GM21737 (cell line): ENCODE data around the gene ATP13A2.

Experiments
- ATAC-seq: cut with Tn5 transposase; IDR thresholded peaks from one replicate; pipeline ENCODE4 v1.9.1; 2021; ENCODE audit warnings: mild to moderate bottlenecking, moderate library complexity; ENCODE audit not compliant: unreplicated experiment

The ATP13A2 gene

GRCh38 chr1:17030206-17030605 is 18.5 kb upstream of the ATP13A2 start:
- no peak for ATAC-seq

GRCh38 chr1:17028662-17029188 is 17.0 kb upstream of the ATP13A2 start:
- ATAC-seq: no peak

- ATAC-seq: no peak
Measured at GRCh38 chr1:17027900-17028299, 16.2 kb upstream of the ATP13A2 start.

DNA sequence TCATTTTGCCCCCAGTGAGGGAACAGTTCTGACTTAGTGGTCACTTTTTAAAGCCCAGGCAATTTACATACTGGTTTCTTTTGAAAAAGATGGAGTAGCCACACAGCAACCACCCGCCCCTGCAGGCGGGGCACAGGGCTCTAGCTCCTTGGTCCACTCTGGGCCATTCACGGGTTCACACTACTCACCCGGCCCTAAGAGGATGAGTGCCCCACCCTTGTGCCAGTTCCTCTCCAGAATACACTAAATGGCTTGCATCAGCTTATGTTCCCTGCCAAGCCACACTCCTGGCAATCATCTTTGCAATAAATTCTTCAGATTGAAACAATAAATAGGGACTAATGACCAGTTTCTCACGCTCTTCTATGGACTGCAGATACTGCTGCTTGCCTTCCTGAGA is 15.7 kb upstream of the ATP13A2 start:
- ATAC-seq: no peak

GRCh38 chr1:17024721-17025120 is 13.0 kb upstream of the ATP13A2 start:
- ATAC-seq: no peak

DNA sequence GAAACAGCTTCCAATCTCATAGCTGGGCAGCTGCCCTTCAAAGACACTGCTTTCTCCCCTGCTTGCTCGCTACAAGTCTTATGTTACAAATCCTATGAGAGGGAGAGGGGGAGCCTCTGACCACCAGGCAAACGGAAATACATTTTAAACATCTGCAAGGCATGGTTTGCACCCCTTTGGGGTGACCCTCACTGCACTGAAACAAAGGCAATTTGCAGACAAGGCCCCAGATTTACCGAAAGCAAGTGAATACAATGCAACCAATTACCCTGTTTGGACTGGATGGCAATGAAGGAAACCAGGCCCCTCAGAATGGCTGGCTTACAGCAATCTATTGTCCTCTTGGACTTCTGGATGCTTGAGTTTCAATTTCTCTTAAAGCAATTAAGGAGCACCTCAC is 11.8 kb upstream of the ATP13A2 start:
- no peak for ATAC-seq

DNA sequence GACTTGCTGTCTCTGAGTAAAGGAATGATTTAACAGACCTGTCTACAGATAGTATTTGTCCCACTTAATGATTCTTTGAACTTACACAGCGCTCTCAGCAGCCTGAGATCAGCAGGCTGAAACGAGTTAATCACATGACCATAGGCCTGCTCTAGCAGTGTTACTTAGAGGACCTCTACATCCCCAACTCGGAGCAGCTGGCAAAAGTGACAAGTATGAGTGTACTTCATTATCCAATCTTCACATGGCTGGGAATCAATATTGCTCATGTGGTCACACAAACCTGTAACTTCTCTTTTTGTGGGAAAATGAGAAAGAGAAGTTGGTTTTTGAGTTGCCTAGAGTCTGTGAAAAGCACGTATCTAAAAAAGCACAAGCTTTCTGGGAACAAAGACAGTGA is 11.4 kb upstream of the ATP13A2 start:
- ATAC-seq: no peak

DNA sequence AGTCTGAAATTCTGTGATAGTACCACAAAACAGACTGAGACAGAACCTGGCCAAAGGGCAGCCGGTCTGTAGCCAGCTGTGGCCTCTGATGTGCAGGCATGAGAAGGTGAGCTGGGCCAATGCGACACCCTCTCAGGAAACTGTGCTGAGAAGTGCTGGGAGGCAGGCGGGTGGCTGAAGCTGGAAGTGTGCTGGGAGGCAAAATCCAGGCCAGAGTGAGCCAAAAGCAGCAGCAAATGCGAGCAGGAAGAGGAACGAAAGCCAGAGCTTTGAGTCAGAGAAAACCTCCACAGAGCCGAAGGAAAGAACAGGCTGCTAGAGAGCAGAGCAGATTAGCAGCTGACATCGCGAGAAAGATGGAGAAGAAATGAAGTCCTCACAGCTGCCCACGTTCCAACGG is 10.2 kb upstream of the ATP13A2 start:
- ATAC-seq: no peak

- ATAC-seq: no peak
Measured at GRCh38 chr1:17020502-17020901, 8.8 kb upstream of the ATP13A2 start.

DNA sequence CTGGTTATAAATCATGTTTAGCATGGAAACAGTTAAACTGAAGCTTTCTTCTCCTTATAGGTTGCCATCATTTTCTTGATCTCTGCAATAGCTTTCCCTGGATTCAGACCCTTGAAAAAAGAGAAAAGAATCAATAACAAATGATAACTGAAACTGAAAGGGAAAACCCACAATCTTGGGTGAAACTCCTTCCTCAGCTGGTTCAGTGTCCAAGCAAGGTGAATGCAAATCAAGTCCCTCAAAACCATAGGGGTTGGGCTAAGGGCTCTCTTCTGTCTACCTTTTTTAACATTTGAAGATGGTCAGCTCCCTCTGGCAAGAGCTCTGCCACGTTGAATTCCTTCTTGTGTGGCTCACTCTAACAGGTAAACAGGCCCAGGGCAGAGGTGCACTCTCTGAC is 7.1 kb upstream of the ATP13A2 start:
- ATAC-seq: no peak

- ATAC-seq: no peak
Measured at GRCh38 chr1:17017435-17017834, 5.7 kb upstream of the ATP13A2 start.

GRCh38 chr1:17016317-17016661 is 4.6 kb upstream of the ATP13A2 start:
- ATAC-seq: no peak

- ATAC-seq: no peak
Measured at GRCh38 chr1:17014671-17015567, 3.2 kb upstream of the ATP13A2 start.

- no peak for ATAC-seq
Measured at GRCh38 chr1:17013491-17014320, 2.0 kb upstream of the ATP13A2 start.

DNA sequence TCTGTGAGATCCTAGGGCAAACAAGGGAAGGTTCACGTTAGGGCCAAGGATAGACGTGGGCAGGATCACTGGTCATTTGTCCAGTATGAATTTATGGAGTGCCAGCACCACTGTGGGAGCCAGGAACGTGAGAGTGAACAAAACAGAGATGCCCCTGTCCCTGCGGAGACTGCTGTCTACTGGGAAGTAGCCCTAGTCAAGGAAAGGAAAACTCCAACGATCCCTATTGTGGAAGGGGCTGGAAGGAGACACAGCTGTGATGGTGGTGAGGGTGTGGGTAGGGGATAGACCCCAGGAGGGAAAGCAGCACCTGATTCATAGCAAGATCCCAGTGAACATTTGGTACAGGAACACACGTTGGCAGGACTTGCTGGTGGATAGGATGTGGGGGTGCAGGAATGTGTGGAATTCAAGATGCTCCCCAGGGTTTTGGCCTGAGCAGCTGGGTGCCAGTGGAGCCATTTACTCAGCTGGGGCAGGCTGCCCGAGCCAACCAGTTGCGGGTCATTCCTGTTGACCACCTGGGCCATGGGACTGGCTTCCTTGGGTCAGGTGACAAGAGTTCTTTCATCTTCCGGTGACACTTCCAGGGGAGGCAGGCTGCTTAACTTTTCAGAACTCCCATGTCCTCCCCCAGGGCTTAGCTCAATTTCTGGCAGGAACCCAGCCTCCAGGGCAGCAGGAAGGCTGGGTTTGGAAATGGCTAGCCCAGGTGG is 1.2 kb upstream of the ATP13A2 start:
- no peak for ATAC-seq

GRCh38 chr1:17011092-17011438 is 663 bp downstream of the ATP13A2 start:
- ATAC-seq: no peak

DNA sequence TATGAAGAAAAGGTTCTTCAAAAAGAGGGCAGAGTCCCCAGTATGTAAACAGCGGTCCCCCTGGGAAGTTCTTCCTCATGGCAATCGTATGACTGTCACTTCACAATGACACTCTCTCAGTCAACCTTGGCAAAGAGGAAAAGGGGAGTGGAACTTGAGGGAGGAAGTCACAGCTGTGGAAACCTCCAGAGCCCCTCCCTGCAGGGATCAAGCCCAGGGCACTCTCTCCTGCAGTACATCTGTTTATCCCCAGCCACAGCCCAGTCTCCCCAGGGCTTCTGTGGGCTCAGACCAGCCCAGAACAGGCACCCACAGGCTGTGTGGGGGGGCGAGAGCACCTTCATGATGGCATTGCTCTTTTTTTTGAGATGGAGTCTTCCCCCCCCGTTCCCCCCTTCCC is 2.0 kb downstream of the ATP13A2 start:
- no peak for ATAC-seq

DNA sequence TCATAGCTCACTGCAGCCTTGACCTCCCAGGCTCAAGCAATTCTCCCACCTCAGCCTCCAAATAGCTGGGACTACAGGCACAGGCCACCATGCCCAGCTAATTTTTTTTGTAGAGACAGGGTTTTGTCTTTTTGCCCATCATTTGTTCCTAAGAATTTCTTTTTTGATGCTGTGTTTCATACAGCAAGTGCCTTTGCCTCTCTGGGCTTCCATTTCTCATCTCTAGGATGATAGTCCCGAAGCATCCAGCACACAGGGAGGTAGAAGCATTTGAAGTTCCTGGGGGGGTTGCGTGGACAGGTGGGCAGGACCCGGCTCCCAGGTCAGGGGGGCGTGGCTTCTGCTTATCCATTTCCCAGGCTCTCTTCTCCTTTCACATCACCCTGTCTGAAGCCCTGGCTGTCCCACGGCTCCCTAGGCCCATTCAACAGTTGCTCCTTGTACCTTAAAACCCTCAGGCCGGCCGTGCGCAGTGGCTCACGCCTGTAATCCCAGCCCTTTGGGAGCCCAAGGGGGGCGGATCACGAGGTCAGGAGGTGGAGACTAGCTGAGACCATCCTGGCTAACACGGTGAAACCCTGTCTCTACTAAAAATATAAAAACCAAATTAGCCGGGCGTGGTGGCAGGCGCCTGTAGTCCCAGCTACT is 3.4 kb downstream of the ATP13A2 start:
- ATAC-seq: no peak

GRCh38 chr1:17007121-17007520 is 4.6 kb downstream of the ATP13A2 start:
- no peak for ATAC-seq

DNA sequence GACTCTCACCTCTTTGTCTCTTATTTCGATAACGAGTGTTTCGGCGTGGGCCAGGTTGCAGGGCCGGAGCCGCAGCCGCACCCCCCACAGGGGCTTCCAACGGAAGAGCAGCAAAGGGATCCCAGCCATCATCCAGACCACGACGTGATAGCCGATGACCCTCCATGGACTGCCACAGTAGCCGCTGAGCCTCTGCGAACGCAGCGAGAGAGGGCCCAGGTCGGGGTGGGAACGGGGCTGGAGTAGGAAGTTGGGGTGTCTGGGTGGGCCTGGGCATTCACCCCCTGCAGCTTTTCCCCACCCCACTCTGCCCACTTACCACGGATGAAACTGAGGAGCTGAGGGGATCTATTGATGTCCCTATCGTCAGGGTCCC is 6.4 kb downstream of the ATP13A2 start:
- no peak for ATAC-seq
